GM20431 (cell line): ENCODE results near the gene RUNX3.
"Not testable (repeated sequence)": the region's sequence is repeated elsewhere in the genome, so short reads cannot be mapped to it uniquely, and the experiment has no call there.

Experiments
- in situ Hi-C: fragments of 300-500 bp; cut with MseI, MboI; formaldehyde crosslinking; loops from one replicate; pipeline ENCODE4 v1.15.0; 2020; ENCODE audit warnings: low sequenced_read_pairs; ENCODE audit not compliant: unreplicated experiment

Gene RUNX3

GRCh38 chr1:24917327-24918074 lies 12.6 kb downstream of the RUNX3 start:
- in situ Hi-C loops = no loop called here

DNA sequence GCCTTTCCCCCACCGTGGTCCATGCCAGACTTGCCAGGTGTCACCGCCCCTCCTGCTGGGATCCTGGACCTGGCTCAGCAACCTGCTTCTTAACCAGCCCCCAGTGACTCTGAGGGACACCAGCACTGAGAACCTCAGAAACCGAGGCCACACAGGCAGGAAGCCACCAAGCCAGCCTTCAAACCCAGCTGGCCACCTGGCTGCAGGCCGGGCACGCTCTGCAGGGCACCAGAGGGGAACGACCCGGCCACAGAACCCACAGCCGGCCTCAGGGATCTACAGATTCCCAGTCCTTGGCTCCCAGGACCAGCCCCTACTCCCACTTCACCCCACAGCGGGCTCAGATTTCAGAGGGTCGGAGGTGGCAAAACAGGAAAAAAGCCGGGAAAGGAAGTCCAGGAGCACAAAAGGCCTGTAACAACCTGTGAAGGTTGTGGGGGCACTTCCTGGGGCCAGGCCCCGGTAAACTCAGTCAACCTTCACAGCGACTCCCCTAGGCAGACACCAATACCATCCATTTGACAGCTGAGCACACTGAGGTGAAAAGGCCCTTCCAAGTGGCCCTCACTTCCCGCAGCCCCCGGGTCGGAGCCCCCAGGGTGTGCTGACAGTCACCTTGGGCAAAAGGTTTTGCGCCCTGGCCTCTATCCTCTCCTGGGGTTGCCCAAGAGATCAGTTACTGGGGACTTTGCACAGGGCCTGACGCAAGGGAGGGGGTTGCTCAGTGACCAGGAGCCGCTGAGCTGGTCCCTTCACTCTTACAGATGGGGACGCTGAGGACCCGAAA lies 14.1 kb downstream of the RUNX3 start:
- in situ Hi-C loops = no loop called here

- in situ Hi-C loops = no loop called here
Observed at GRCh38 chr1:24914226-24915069, 15.6 kb downstream of the RUNX3 start.

DNA sequence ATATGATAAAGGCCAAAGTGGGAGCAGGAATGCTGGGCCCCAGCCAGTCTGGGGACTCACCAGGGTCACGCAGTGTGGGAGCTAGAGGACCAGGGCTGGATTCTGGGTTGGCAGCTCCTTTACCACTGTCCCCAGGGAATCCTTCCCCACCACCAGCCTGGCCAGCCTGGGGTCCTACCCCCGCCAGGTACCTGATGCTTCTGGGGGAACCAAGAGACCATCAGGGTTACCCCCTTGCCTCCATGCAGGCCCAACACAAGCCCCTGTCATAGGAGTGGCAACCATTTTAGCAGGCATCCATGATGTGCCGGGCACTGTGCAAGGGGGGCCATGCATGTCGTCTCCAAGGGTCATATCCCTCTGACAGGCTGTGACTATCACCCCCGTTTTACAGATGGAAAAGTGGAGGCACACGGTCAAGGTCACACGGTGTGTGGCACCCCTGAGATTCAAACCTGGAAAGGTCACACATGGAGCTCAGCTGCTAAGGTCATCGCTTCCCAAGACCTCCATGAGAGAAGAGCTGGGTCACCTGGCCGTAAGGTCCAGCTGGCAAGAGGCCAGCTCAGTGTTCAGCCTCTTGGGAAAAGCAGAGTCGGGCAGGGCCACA lies 16.4 kb downstream of the RUNX3 start:
- in situ Hi-C loops = no loop called here

- in situ Hi-C loops = no loop called here
Observed at GRCh38 chr1:24913274-24913604, 16.8 kb downstream of the RUNX3 start.

GRCh38 chr1:24912376-24913273 lies 17.5 kb downstream of the RUNX3 start:
- in situ Hi-C loops = no loop called here

DNA sequence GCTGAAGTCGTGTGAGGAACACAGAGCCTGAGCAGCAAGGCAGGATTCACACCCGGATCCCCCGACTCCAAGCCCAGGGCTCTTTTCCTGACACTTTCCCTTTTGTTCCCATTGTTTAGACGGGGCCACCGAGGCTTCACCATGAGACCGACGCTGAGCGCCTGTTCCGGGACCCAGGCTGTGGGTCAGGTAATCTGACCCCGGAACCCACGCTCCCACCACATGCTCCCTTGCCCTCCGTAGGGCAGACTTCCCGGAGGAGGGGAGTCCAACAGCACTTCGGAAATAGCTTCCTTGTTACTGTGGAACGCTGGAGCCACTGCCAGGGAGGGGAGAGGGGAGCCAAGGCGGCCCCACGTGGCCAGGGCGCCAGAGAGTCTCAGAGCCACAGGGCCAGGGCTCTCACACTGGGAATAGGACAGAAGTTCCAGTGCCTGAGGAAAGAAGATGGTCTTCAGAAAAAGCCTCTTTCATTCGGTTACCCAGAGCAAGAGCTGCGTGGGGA lies 18.4 kb downstream of the RUNX3 start:
- in situ Hi-C loops = no loop called here

GRCh38 chr1:24910751-24911650 lies 19.1 kb downstream of the RUNX3 start:
- in situ Hi-C loops = no loop called here

DNA sequence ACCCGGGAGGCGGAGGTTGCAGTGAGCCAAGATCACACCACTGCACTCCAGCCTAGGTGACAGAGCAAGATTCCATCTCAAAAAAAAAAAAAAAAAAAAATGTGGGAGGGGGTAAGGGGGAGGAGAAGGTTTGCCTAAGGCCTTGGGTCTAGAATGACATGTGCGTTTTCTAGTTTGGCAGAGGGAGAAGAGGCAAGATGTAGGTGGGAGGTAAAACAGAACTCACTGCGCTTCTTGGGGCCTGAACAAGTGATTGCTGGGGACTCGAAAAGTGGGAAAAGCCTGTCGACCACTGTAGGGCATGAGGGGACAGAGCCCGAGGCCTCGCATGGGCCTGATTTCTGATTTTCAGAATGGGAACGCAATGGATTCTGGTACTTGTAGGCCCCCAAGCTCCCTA lies 19.9 kb downstream of the RUNX3 start:
- in situ Hi-C loops = no loop called here

- in situ Hi-C loops = no loop called here
Observed at GRCh38 chr1:24909388-24909898, 20.6 kb downstream of the RUNX3 start.

GRCh38 chr1:24908591-24909259 lies 21.4 kb downstream of the RUNX3 start:
- in situ Hi-C loops = no loop called here

DNA sequence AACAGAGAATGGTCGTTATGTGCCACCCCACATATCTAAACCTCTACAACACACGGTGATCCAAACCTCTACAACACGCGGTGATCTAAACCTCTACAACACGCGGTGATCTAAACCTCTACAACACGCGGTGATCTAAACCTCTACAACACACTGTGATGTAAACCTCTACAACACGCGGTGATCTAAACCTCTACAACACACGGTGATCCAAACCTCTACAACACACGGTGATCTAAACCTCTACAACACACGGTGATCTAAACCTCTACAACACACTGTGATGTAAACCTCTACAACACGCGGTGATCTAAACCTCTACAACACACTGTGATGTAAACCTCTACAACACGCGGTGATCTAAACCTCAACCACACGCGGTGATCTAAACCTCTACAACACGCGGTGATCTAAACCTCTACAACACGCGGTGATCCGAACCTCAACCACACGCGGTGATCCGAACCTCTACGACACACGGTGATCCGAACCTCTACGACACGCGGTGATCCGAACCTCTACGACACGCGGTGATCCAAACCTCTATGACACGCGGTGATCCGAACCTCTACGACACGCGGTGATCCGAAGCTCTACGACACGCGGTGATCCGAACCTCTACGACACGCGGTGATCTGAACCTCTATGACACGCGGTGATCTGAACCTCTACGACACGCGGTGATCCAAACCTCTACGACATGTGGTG lies 22.3 kb downstream of the RUNX3 start:
- in situ Hi-C loops = not testable (repeated sequence)

DNA sequence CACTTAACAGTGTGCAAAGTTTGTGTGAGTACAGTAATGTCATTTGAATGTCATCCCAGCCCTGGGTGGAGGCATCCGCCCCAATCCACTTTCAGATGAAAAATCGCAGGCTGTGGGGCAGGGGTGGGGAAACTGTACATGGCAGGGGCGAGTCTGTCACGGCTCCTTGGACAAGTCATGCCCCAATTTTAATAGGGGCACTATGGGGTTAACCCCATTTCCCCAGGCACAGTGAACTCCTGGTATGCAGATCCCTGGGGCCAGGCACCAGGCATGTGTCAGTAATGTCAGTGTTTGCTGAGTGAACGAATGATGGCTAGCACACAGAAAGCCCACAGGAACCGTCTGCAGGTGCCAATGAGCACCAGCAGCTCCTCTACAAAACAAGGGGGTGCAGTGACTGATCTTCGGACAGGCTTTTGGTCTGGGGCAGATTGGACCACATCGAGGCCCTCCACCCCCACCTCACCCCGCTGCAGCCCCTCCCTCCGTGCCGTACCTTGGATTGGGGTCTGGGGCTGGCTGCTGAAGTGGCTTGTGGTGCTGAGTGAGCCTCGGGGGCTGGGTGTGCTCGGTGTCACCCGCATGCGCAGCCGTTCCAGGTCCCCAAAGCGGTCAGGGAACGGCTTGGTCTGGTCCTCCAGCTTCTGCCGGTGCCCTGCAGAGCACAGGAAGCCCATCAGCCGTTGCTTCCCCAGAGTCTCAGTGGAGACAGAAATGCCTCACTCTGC lies 23.2 kb downstream of the RUNX3 start:
- in situ Hi-C loops = no loop called here

DNA sequence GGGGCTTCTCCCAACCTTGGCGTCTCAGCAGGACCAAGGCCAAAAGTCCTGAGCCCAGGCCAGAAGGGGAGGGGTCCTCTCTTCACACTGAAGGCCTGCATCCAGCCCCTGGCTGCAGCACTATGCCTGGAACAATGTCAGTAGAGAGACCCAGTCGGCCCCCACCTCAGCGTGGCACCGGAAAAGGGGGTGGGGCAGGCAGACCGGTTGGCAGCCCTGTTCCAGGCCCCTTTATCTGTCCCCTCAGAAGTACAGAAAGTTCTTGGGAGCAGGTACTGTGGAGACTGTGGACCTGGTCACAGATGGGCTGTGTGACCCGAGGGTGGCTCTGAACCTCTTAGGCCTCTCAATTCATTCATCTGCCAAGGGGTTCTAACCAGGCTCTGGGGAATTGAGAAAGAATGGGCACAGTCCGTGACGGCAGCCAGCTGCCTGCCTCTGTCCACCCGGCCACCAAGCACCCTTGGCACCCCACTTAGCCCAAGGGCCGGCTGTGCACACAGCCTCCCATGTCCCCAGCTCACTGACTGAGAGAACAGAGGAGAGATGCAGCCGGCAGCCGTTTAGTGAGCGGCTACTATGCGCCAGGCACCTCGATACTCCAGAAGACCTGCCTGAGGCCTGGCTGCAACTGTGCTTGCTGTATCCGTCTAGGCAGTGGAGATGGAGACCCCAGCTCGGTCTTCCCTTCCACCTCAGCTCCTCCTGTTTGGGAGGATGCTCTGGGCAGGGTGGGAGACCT lies 23.9 kb downstream of the RUNX3 start:
- in situ Hi-C loops = no loop called here

DNA sequence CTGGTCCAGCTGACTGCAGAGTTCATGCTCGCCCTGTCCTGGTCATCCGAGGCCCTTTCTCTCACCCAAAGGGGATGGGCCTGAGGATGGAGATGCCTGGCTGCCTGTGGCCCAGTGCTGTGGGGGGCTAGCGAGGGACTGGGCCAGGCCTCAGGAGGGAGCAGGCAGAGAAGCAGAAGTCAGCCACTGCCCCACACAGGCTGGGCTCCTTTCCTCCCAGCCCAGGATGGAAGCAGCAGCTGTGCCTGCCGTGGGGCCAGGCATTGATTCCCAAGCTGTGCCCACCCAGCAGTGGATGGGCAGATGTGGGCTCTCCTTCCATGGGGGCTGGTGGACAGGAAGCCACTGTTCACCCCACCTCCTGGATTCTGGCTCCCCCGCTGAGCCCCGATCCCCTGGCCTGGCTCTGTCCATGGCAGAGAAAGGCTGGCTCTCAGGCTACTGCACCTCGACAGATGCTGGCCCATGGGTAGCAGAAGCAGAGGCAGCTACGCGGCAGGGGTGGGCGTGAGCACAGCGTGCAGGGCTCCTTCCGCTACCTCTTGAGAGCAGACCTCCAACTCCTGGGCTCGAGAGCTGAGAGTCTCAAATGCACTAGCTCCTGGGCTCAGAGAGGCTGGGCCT lies 24.6 kb downstream of the RUNX3 start:
- in situ Hi-C loops = no loop called here
